ENCODE results near the gene LETM1. TPM values are rescaled to one million over a fixed set of nuclear protein-coding genes. Genes with fewer than 3 reads are reported as not detected.

LETM1 gene
- total RNA-seq, 2 donors from 2014 or later: 76.2 to 139 TPM

- no peaks in the 10 kb centered on the region for H3K9me3 ChIP-seq
- DNase-seq: no peak
- H3K27me3 ChIP-seq: no peaks in the 10 kb centered on the region
- no peaks in the 10 kb centered on the region for H3K4me1 ChIP-seq
- intact Hi-C loops (cut with DNase I): loop anchor here (10.0 kb wide), 1 partner anchor 46 kb away; the partner anchor contains the start of gene LETM1
- H3K36me3 ChIP-seq: peaks cover 8% of the 10 kb centered on the region
- H3K27ac ChIP-seq: no peak overlapping the region
- TF ChIP-seq CTCF (IDR thresholded peaks at IDR 0.05): no peak
- no peak overlapping the region for H3K9ac ChIP-seq (ENCODE audit: low read depth in 2 of 2, low read length in 2 of 2)
- H3K4me3 ChIP-seq: no peak overlapping the region
Measured at GRCh38 chr4:1900624-1901023, 44.7 kb upstream of the LETM1 start.

GRCh38 chr4:1900087-1900433 is 44.1 kb upstream of the LETM1 start:
- intact Hi-C loops (cut with DNase I): loop anchor here (10.0 kb wide), 1 partner anchor 45 kb away; the partner anchor contains the start of gene LETM1
- no peak for DNase-seq
- no peak for TF ChIP-seq CTCF (IDR thresholded peaks at IDR 0.05)

GRCh38 chr4:1899149-1900086 is 43.5 kb upstream of the LETM1 start:
- peak; percentile 73 for DNase-seq
- Histone ChIP-seq H3K36me3 (peaks cover 8% of the 10 kb centered on the region), H3K4me1 (no peaks in the 10 kb centered on the region), H3K9me3 (no peaks in the 10 kb centered on the region), H3K4me3 (no peak overlapping the region), H3K27ac (no peak overlapping the region), H3K9ac (ENCODE audit: low read depth in 2 of 2, low read length in 2 of 2) (no peak overlapping the region), H3K27me3 (no peaks in the 10 kb centered on the region)
- TF ChIP-seq CTCF (IDR thresholded peaks at IDR 0.05): peak; percentile 83
- intact Hi-C loops (cut with DNase I): loop anchor here (5.0 to 10.0 kb wide), 3 partner anchors 45 to 152 kb away; partner anchors contain the start of gene LETM1

More at GRCh38 chr4:1900087-1900433, 44.1 kb upstream of the LETM1 start:
- Histone ChIP-seq H3K36me3 (peaks cover 8% of the 10 kb centered on the region), H3K9me3 (no peaks in the 10 kb centered on the region), H3K27ac (no peak overlapping the region), H3K4me1 (no peaks in the 10 kb centered on the region), H3K9ac (ENCODE audit: low read depth in 2 of 2, low read length in 2 of 2) (no peak overlapping the region), H3K27me3 (no peaks in the 10 kb centered on the region), H3K4me3 (no peak overlapping the region)

- intact Hi-C loops (cut with DNase I): loop anchor here (5.0 kb wide), 2 partner anchors 86 to 151 kb away; no protein-coding TSS in a partner anchor
- DNase-seq: no peak
- no peak overlapping the region for H3K27ac ChIP-seq
Measured at GRCh38 chr4:1898681-1899080, 42.7 kb upstream of the LETM1 start.

GRCh38 chr4:1898007-1898406 is 42.1 kb upstream of the LETM1 start:
- Histone ChIP-seq H3K9me3 (no peaks in the 10 kb centered on the region), H3K4me3 (no peak overlapping the region), H3K27me3 (no peaks in the 10 kb centered on the region), H3K36me3 (peaks cover 8% of the 10 kb centered on the region), H3K27ac (no peak overlapping the region), H3K4me1 (no peaks in the 10 kb centered on the region), H3K9ac (ENCODE audit: low read depth in 2 of 2, low read length in 2 of 2) (no peak overlapping the region)
- no peak for DNase-seq
- intact Hi-C loops (cut with DNase I): loop anchor here (5.0 kb wide), 2 partner anchors 86 to 151 kb away; no protein-coding TSS in a partner anchor
- TF ChIP-seq CTCF (IDR thresholded peaks at IDR 0.05): no peak

More at GRCh38 chr4:1898681-1899080, 42.7 kb upstream of the LETM1 start:
- no peaks in the 10 kb centered on the region for H3K4me1 ChIP-seq
- H3K27me3 ChIP-seq: no peaks in the 10 kb centered on the region
- peaks cover 8% of the 10 kb centered on the region for H3K36me3 ChIP-seq
- no peaks in the 10 kb centered on the region for H3K9me3 ChIP-seq
- TF ChIP-seq CTCF (IDR thresholded peaks at IDR 0.05): no peak
- no peak overlapping the region for H3K4me3 ChIP-seq
- no peak overlapping the region for H3K9ac ChIP-seq (ENCODE audit: low read depth in 2 of 2, low read length in 2 of 2)

Measured in colonic mucosa (tissue), 4 donors.